Measurements from ENCODE around the gene LARGE1.
A peak's percentile ranks its signal among the peaks of the same experiment; 100 is the strongest.

LARGE1 gene

GRCh38 chr22:33591946-33592345 lies 328.3 kb downstream of the LARGE1 start:
- Mint-ChIP-seq H3K36me3 (ENCODE audit: low read depth) (peaks cover 4% of the 10 kb centered on the region), H3K27me3 (ENCODE audit: low read depth) (no peaks in the 10 kb centered on the region), H3K9me3 (no peaks in the 10 kb centered on the region), H3K27ac (no peak overlapping the region), H3K4me3 (no peak overlapping the region), H3K4me1 (no peaks in the 10 kb centered on the region)
- no peak for TF ChIP-seq CTCF (IDR thresholded peaks at IDR 0.05; ENCODE audit: unreplicated experiment in 3 of 3)

- no peak overlapping the region for H3K27ac Mint-ChIP-seq
- no peaks in the 10 kb centered on the region for H3K9me3 Mint-ChIP-seq
- H3K4me3 Mint-ChIP-seq, result no peak overlapping the region
- H3K36me3 Mint-ChIP-seq (ENCODE audit: low read depth), result peaks cover 11% of the 10 kb centered on the region
- TF ChIP-seq CTCF (IDR thresholded peaks at IDR 0.05; ENCODE audit: unreplicated experiment in 3 of 3), result no peak
- no peaks in the 10 kb centered on the region for H3K27me3 Mint-ChIP-seq (ENCODE audit: low read depth)
- H3K4me1 Mint-ChIP-seq, result no peaks in the 10 kb centered on the region
Observed at GRCh38 chr22:33589297-33589696, 331.0 kb downstream of the LARGE1 start.

- Mint-ChIP-seq H3K27ac (no peak overlapping the region), H3K36me3 (ENCODE audit: low read depth) (peaks cover 11% of the 10 kb centered on the region), H3K9me3 (no peaks in the 10 kb centered on the region), H3K27me3 (ENCODE audit: low read depth) (no peaks in the 10 kb centered on the region), H3K4me3 (no peak overlapping the region), H3K4me1 (no peaks in the 10 kb centered on the region)
- no peak for TF ChIP-seq CTCF (IDR thresholded peaks at IDR 0.05; ENCODE audit: unreplicated experiment in 3 of 3)
Observed at GRCh38 chr22:33588860-33589259, 331.4 kb downstream of the LARGE1 start.

GRCh38 chr22:33584152-33584551 lies 336.1 kb downstream of the LARGE1 start:
- Mint-ChIP-seq H3K36me3 (ENCODE audit: low read depth) (peaks cover 10% of the 10 kb centered on the region), H3K4me3 (no peak overlapping the region), H3K27ac (peak overlapping the region in 1 of 3 experiments; percentile 21), H3K27me3 (ENCODE audit: low read depth) (no peaks in the 10 kb centered on the region), H3K4me1 (peaks cover 3% of the 10 kb centered on the region), H3K9me3 (no peaks in the 10 kb centered on the region)
- TF ChIP-seq CTCF (IDR thresholded peaks at IDR 0.05; ENCODE audit: unreplicated experiment in 3 of 3), result no peak

GRCh38 chr22:33582822-33583400 lies 337.4 kb downstream of the LARGE1 start:
- Mint-ChIP-seq H3K9me3 (no peaks in the 10 kb centered on the region), H3K4me1 (peaks cover 4% of the 10 kb centered on the region), H3K36me3 (ENCODE audit: low read depth) (peaks cover 10% of the 10 kb centered on the region), H3K27me3 (ENCODE audit: low read depth) (no peaks in the 10 kb centered on the region), H3K4me3 (no peak overlapping the region), H3K27ac (no peak overlapping the region)
- TF ChIP-seq CTCF (IDR thresholded peaks at IDR 0.05; ENCODE audit: unreplicated experiment in 3 of 3), result no peak

- TF ChIP-seq CTCF (IDR thresholded peaks at IDR 0.05; ENCODE audit: unreplicated experiment in 3 of 3), result no peak
- peaks cover 7% of the 10 kb centered on the region for H3K36me3 Mint-ChIP-seq (ENCODE audit: low read depth)
- H3K27me3 Mint-ChIP-seq (ENCODE audit: low read depth), result no peaks in the 10 kb centered on the region
- H3K4me1 Mint-ChIP-seq, result peaks cover 4% of the 10 kb centered on the region
- no peak overlapping the region for H3K4me3 Mint-ChIP-seq
- H3K27ac Mint-ChIP-seq, result no peak overlapping the region
- H3K9me3 Mint-ChIP-seq, result no peaks in the 10 kb centered on the region
Observed at GRCh38 chr22:33580310-33580709, 340.0 kb downstream of the LARGE1 start.

Data from nephron (organoid).